Neural progenitor cell (in vitro differentiated cells): Measurements from ENCODE around the gene RMRP.

Experiments used
- EZH2 ChIP-seq: fragments of 200-600 bp; sonication (generic); IDR thresholded peaks from 2 replicates; pipeline ENCODE4 v1.6.1; 2017; ENCODE audit warnings: antibody characterized with exemption, mild to moderate bottlenecking, moderate library complexity
- EZH2phosphoT487 ChIP-seq: fragments of 200-600 bp; sonication (generic); IDR thresholded peaks from 2 replicates; pipeline ENCODE4 v1.6.1; 2017; ENCODE audit warnings: antibody characterized with exemption
- TF ChIP-seq, protein P1 (sequence below): fragments of 200-600 bp; sonication (generic); IDR thresholded peaks from 2 replicates; pipeline ENCODE4 v1.5.1; 2017; ENCODE audit warnings: antibody characterized with exemption, mild to moderate bottlenecking

DNA sequence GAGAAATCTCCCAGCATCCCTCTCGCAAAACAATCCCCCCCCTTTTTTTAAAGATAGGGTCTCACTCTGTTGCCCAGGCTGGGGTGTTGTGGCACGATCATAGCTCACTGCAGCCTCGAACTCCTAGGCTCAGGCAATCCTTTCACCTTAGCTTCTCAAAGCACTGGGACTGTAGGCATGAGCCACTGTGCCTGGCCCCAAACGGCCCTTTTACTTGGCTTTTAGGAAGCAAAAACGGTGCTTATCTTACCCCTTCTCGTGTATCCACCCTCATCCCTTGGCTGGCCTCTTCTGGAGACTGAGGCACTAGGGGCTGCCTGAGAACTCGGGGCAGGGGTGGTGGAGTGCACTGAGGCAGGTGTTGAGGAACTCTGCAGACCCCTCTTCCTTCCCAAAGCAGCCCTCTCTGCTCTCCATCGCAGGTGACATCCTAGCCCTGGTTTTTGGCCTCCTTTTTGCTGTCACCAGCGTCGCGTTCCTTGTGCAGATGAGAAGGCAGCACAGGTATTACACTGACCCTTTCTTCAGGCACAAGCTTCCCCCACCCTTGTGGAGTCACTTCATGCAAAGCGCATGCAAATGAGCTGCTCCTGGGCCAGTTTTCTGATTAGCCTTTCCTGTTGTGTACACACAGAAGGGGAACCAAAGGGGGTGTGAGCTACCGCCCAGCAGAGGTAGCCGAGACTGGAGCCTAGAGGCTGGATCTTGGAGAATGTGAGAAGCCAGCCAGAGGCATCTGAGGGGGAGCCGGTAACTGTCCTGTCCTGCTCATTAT lies 22.7 kb upstream of the RMRP start:
- TF ChIP-seq, protein P1, sequence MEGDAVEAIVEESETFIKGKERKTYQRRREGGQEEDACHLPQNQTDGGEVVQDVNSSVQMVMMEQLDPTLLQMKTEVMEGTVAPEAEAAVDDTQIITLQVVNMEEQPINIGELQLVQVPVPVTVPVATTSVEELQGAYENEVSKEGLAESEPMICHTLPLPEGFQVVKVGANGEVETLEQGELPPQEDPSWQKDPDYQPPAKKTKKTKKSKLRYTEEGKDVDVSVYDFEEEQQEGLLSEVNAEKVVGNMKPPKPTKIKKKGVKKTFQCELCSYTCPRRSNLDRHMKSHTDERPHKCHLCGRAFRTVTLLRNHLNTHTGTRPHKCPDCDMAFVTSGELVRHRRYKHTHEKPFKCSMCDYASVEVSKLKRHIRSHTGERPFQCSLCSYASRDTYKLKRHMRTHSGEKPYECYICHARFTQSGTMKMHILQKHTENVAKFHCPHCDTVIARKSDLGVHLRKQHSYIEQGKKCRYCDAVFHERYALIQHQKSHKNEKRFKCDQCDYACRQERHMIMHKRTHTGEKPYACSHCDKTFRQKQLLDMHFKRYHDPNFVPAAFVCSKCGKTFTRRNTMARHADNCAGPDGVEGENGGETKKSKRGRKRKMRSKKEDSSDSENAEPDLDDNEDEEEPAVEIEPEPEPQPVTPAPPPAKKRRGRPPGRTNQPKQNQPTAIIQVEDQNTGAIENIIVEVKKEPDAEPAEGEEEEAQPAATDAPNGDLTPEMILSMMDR: no peak
- TF ChIP-seq EZH2 (no peak), EZH2phosphoT487 (no peak)
